MM.1S (cell line): ENCODE results near the gene GNG11.

Experiments
- DNase-seq: peaks from one replicate; pipeline ENCODE4 v3.0.0-alpha.2; 2015
- H2AFZ ChIP-seq: fragments of 300-600 bp; sonication (generic); 2 replicates; pipeline ENCODE4 v1.6.0; 2016; ENCODE audit warnings: antibody characterized with exemption, low read length
- H3F3A ChIP-seq: fragments of 300-600 bp; sonication (generic); 2 replicates; pipeline ENCODE4 v1.6.1; 2016; ENCODE audit warnings: mild to moderate bottlenecking, antibody characterized with exemption, low read length, moderate library complexity, mixed read lengths; ENCODE audit not compliant: insufficient read depth
- H3K27ac ChIP-seq: fragments of 300-600 bp; sonication (generic); 2 replicates; pipeline ENCODE4 v1.5.1; 2016; ENCODE audit warnings: mild to moderate bottlenecking, low read length
- H3K27me3 ChIP-seq: fragments of 300-600 bp; sonication (generic); replicated peaks from 2 replicates; pipeline ENCODE4 v1.6.0; 2016; ENCODE audit warnings: low read length; ENCODE audit not compliant: insufficient read depth
- H3K36me3 ChIP-seq: fragments of 300-600 bp; sonication (generic); replicated peaks from 2 replicates; pipeline ENCODE4 v1.6.1; 2016; ENCODE audit warnings: mild to moderate bottlenecking, low read length, mixed read lengths; ENCODE audit not compliant: insufficient read depth
- H3K4me1 ChIP-seq: fragments of 300-600 bp; sonication (generic); 2 replicates; pipeline ENCODE4 v1.6.1; 2016; ENCODE audit warnings: low read length, mixed read lengths
- H3K4me2 ChIP-seq: fragments of 300-600 bp; sonication (generic); 2 replicates; pipeline ENCODE4 v1.6.0; 2016; ENCODE audit warnings: low read depth, low read length
- H3K4me3 ChIP-seq: fragments of 300-600 bp; sonication (generic); 2 replicates; pipeline ENCODE4 v1.5.1; 2016; ENCODE audit warnings: low read length, mixed read lengths
- H3K79me2 ChIP-seq: fragments of 300-600 bp; sonication (generic); 2 replicates; pipeline ENCODE4 v1.6.1; 2016; ENCODE audit warnings: mixed run types, low read length, mixed read lengths
- H3K9ac ChIP-seq: fragments of 300-600 bp; sonication (generic); 2 replicates; pipeline ENCODE4 v1.6.1; 2016; ENCODE audit warnings: low read length, mixed read lengths
- H3K9me2 ChIP-seq: fragments of 300-600 bp; sonication (generic); replicated peaks from 2 replicates; pipeline ENCODE4 v1.6.1; 2016; ENCODE audit warnings: mild to moderate bottlenecking, low read length, mixed read lengths; ENCODE audit not compliant: insufficient read depth
- H3K9me3 ChIP-seq: fragments of 300-600 bp; sonication (generic); replicated peaks from 2 replicates; pipeline ENCODE4 v1.6.1; 2016; ENCODE audit warnings: mild to moderate bottlenecking, low read length, mixed read lengths; ENCODE audit not compliant: insufficient read depth
- H4K20me1 ChIP-seq: fragments of 300-600 bp; sonication (generic); 2 replicates; pipeline ENCODE4 v1.6.1; 2016; ENCODE audit warnings: mild to moderate bottlenecking, low read length, moderate library complexity, mixed read lengths; ENCODE audit not compliant: insufficient read depth
- EZH2 ChIP-seq: fragments of 300-600 bp; sonication (generic); optimal IDR thresholded peaks from 2 replicates; pipeline ENCODE3; 2017; ENCODE audit warnings: low read depth, mild to moderate bottlenecking, antibody characterized with exemption, low read length, mixed read lengths
- EZH2phosphoT487 ChIP-seq: fragments of 300-600 bp; sonication (generic); IDR thresholded peaks from 2 replicates; pipeline ENCODE4 v1.6.1; 2018; ENCODE audit warnings: antibody characterized with exemption, low read length
- TF ChIP-seq, protein P1 (sequence below): fragments of 300-600 bp; sonication (generic); IDR thresholded peaks from 2 replicates; pipeline ENCODE4 v1.5.1; 2016; ENCODE audit warnings: antibody characterized with exemption, low read length, mixed read lengths

The GNG11 gene

DNA sequence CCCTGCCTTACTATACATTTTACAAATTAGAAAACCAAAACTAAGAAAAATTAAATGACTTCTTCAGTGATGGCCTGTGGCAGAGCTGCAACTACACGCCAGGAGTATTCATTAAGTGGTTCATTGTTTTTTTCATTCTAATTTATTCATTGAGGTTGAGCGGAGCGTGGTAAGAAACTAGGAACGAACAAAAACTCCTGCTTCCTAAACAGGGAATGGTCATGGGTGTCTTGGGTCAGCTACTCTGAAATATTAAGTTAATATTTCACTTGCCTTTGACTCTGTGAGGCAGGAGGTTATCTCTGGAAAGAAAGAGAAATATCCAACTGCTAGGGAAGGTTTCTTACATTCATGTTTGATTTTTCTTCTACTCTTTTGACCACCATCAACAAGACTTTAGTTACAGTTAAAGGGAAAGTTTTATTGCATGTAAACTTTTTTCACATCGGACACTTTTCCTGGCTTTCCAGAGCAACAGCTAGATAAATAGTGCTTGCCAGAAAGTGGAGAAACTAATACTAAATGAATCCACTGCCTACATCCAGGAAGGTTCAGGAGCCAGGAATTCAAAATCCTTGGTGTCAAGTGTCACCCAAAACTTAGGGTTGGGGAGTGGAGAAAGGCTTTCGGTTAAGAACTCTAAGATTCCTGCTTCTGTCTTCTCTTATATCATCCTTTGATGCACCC lies 896 bp upstream of the GNG11 start:
- Histone ChIP-seq H4K20me1 (no peaks in the 10 kb centered on the region), H3K27ac (no peak overlapping the region), H2AFZ (no peak overlapping the region)

GRCh38 chr7:93921186-93921585 lies 349 bp upstream of the GNG11 start:
- no peaks in the 10 kb centered on the region for H3K79me2 ChIP-seq
- no peak for TF ChIP-seq EZH2phosphoT487
- TF ChIP-seq EZH2: no peak
- TF ChIP-seq, protein P1, sequence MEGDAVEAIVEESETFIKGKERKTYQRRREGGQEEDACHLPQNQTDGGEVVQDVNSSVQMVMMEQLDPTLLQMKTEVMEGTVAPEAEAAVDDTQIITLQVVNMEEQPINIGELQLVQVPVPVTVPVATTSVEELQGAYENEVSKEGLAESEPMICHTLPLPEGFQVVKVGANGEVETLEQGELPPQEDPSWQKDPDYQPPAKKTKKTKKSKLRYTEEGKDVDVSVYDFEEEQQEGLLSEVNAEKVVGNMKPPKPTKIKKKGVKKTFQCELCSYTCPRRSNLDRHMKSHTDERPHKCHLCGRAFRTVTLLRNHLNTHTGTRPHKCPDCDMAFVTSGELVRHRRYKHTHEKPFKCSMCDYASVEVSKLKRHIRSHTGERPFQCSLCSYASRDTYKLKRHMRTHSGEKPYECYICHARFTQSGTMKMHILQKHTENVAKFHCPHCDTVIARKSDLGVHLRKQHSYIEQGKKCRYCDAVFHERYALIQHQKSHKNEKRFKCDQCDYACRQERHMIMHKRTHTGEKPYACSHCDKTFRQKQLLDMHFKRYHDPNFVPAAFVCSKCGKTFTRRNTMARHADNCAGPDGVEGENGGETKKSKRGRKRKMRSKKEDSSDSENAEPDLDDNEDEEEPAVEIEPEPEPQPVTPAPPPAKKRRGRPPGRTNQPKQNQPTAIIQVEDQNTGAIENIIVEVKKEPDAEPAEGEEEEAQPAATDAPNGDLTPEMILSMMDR: no peak
- no peak for DNase-seq
- H3K4me1 ChIP-seq: no peaks in the 10 kb centered on the region
- no peaks in the 10 kb centered on the region for H3K27me3 ChIP-seq
- no peak overlapping the region; the same call in 1 of the 2 replicates for H2AFZ ChIP-seq
- H3K9me2 ChIP-seq: no peaks in the 10 kb centered on the region
- H3K4me2 ChIP-seq: peak overlapping the region; percentile 90
- H4K20me1 ChIP-seq: no peaks in the 10 kb centered on the region
- H3K9ac ChIP-seq: no peak overlapping the region
- H3K27ac ChIP-seq: no peak overlapping the region
- H3F3A ChIP-seq: no peaks in the 10 kb centered on the region
- no peaks in the 10 kb centered on the region for H3K9me3 ChIP-seq
- no peak overlapping the region; the same call in 1 of the 2 replicates for H3K4me3 ChIP-seq
- H3K36me3 ChIP-seq: no peaks in the 10 kb centered on the region

More for the DNA sequence above, 896 bp upstream of the GNG11 start:
- Histone ChIP-seq H3F3A (no peaks in the 10 kb centered on the region), H3K9ac (no peak overlapping the region), H3K27me3 (no peaks in the 10 kb centered on the region), H3K9me3 (no peaks in the 10 kb centered on the region), H3K79me2 (no peaks in the 10 kb centered on the region), H3K9me2 (no peaks in the 10 kb centered on the region), H3K4me1 (no peaks in the 10 kb centered on the region), H3K36me3 (no peaks in the 10 kb centered on the region), H3K4me2 (no peak overlapping the region), H3K4me3 (no peak overlapping the region)
- TF ChIP-seq, protein P1: no peak
- no peak for TF ChIP-seq EZH2
- TF ChIP-seq EZH2phosphoT487: no peak
- no peak for DNase-seq

DNA sequence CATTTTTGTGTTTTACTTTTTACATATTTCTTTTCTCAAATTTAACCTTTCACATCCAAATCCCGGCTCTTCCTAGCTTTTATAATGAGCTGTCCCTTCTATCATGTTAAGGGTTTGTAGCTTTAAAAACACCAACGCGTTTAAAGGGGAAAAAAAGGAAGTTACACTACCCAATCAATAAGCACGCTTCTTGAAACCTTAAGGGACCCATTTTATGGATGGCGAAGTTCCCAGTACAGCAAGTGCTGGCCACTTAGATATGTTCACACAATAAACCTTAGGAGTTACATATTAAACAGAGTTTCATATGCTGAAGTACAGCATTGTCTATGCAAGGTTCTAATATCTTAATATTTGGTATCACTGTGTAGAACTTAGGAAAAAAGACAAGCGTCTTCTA lies 1.8 kb downstream of the GNG11 start:
- Histone ChIP-seq H4K20me1 (no peaks in the 10 kb centered on the region), H3K9me2 (no peaks in the 10 kb centered on the region), H3K4me3 (no peak overlapping the region), H3K4me2 (no peak overlapping the region), H3F3A (no peaks in the 10 kb centered on the region), H3K79me2 (no peaks in the 10 kb centered on the region), H2AFZ (no peak overlapping the region), H3K36me3 (no peaks in the 10 kb centered on the region), H3K27ac (no peak overlapping the region), H3K9me3 (no peaks in the 10 kb centered on the region), H3K27me3 (no peaks in the 10 kb centered on the region), H3K4me1 (no peaks in the 10 kb centered on the region), H3K9ac (no peak overlapping the region)
- TF ChIP-seq EZH2phosphoT487 (no peak), EZH2 (no peak)
- TF ChIP-seq, protein P1: no peak
- DNase-seq: no peak
